Testis (tissue), 3 donors: Measurements from ENCODE around the gene CCDC112. TPM values are rescaled to one million over a fixed set of nuclear protein-coding genes. Genes with fewer than 3 reads are reported as not detected.

Experiments
- DNase-seq: peaks from one replicate; pipeline ENCODE4 v3.0.0-alpha.2; 2019
- H3K27ac ChIP-seq, 2 donors: fragments of 200-600 bp; sonication (generic); one replicate each; pipeline ENCODE4 v1.5.1; 2019
- H3K27me3 ChIP-seq: fragments of 200-600 bp; sonication (generic); one replicate; pipeline ENCODE4 v1.5.1; 2019
- H3K36me3 ChIP-seq: fragments of 200-600 bp; sonication (generic); one replicate; pipeline ENCODE4 v1.5.1; 2017; ENCODE audit warnings: low read depth; ENCODE audit errors: missing control alignments
- H3K4me1 ChIP-seq: fragments of 200-600 bp; sonication (generic); one replicate; pipeline ENCODE4 v1.5.1; 2019
- H3K4me3 ChIP-seq, 2 donors: fragments of 200-600 bp; sonication (generic); one replicate each; pipeline ENCODE4 v1.5.1; 2017 to 2019
- H3K9me3 ChIP-seq: fragments of 200-600 bp; sonication (generic); one replicate; pipeline ENCODE4 v1.5.1; 2017
- POLR2A ChIP-seq: fragments of 450-650 bp; IDR thresholded peaks from one replicate; pipeline ENCODE4 v1.6.1; 2017; ENCODE audit warnings: antibody characterized with exemption, mild to moderate bottlenecking, moderate library complexity
- WGBS, 2 donors: methylation state at CpG; one replicate each; pipeline ENCODE4 v1.1.5; 2018; 5-methylcytosine and 5-hydroxymethylcytosine counted together
- intact Hi-C: fragments of 100-400 bp; cut with DNase I; formaldehyde crosslinking; loops from one replicate; pipeline ENCODE4 v1.15.1; 2023; ENCODE audit warnings: low total_unique reads
- polyA plus RNA-seq: library from polyadenylated mRNA; stranded (reverse); fragments of 350-450 nt; fragmentation: Illumina TruSeq; extraction: RNeasy Lipid Tissue Mini Kit (QIAGEN cat#74804); gene quantifications from one replicate; pipeline ENCODE4 v1.2.3, GENCODE V29; 2014; ENCODE audit warnings: low read depth, low replicate concordance; ENCODE audit not compliant: insufficient read depth
- total RNA-seq, 2 donors: library from RNA; depleted of rRNA; stranded (reverse); fragments of >200 nt; gene quantifications; one replicate each; pipeline ENCODE4 v1.2.3, GENCODE V29; 2016
- TF ChIP-seq, protein P1 (sequence below), 3 experiments: fragments of 450-650 bp in 2 of 3; fragments of 200-600 bp in 1 of 3; sonication (generic) in 1 of 3; IDR thresholded peaks; one replicate each; pipeline ENCODE4 v1.5.1; 2016 to 2019; ENCODE audit warnings: antibody characterized with exemption in 3 of 3, mild to moderate bottlenecking in 2 of 3, moderate library complexity in 1 of 3

Gene CCDC112
- total and polyA plus RNA-seq, 3 donors from 2014 or later, result 15.3 to 30.9 (median 20.4) TPM

DNA sequence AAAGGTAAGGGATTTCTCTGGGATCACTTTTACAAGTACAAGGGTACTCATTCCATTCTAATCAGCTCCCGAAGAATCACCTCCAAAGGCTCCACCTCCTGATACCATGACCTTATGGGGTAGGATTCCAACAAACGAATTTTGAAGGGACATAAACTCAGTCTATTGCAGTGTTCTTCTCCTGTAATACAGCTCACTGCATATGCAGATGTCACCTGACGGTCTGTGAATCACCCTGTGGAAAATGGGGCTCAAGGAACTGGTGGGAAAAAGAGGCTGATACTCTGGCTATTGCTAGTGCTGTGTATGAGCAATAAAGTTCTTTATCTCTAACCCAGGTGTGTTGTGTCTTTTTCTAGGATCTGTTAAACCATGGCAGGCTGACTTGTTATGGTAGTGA is 42.4 kb upstream of the CCDC112 start:
- Histone ChIP-seq H3K36me3 (no peaks in the 10 kb centered on the region), H3K4me1 (no peaks in the 10 kb centered on the region), H3K4me3 (no peak overlapping the region), H3K27me3 (no peaks in the 10 kb centered on the region), H3K9me3 (no peaks in the 10 kb centered on the region), H3K27ac (no peak overlapping the region)
- no peak for TF ChIP-seq POLR2A
- TF ChIP-seq, protein P1, sequence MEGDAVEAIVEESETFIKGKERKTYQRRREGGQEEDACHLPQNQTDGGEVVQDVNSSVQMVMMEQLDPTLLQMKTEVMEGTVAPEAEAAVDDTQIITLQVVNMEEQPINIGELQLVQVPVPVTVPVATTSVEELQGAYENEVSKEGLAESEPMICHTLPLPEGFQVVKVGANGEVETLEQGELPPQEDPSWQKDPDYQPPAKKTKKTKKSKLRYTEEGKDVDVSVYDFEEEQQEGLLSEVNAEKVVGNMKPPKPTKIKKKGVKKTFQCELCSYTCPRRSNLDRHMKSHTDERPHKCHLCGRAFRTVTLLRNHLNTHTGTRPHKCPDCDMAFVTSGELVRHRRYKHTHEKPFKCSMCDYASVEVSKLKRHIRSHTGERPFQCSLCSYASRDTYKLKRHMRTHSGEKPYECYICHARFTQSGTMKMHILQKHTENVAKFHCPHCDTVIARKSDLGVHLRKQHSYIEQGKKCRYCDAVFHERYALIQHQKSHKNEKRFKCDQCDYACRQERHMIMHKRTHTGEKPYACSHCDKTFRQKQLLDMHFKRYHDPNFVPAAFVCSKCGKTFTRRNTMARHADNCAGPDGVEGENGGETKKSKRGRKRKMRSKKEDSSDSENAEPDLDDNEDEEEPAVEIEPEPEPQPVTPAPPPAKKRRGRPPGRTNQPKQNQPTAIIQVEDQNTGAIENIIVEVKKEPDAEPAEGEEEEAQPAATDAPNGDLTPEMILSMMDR (IDR thresholded peaks at IDR 0.05), result no peak
- DNase-seq, result no peak
- WGBS, 2 donors, result 76 to 78% methylated on average over 3 of the region's 3 CpGs
- intact Hi-C loops, result no loop called here

DNA sequence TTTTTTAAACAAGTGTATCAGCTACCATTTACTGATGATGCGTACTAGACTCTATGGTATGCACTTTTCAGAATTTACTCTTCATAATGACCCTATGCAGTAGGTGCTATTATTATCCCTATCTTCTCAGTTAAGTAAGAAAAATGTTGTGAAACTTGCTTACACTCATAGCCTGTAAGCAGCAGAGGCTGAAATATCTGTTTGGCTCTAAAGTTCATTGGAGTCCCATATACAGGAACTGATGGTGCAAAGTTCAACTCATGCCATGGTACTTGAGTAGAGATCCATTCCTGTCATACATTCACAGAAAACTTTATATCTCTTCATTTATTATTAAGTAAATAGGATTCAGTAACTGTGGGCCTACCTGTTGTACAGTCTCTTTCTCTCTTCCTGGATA is 41.4 kb upstream of the CCDC112 start:
- Histone ChIP-seq H3K4me3 (no peak overlapping the region), H3K9me3 (no peaks in the 10 kb centered on the region), H3K27ac (no peak overlapping the region), H3K4me1 (no peaks in the 10 kb centered on the region), H3K36me3 (no peaks in the 10 kb centered on the region), H3K27me3 (no peaks in the 10 kb centered on the region)
- no peak for DNase-seq
- TF ChIP-seq POLR2A, result no peak
- TF ChIP-seq, protein P1 (IDR thresholded peaks at IDR 0.05), result no peak
- 89 to 98% methylated on average over 1 of the region's 1 CpG for WGBS, 2 donors
- intact Hi-C loops, result no loop called here

DNA sequence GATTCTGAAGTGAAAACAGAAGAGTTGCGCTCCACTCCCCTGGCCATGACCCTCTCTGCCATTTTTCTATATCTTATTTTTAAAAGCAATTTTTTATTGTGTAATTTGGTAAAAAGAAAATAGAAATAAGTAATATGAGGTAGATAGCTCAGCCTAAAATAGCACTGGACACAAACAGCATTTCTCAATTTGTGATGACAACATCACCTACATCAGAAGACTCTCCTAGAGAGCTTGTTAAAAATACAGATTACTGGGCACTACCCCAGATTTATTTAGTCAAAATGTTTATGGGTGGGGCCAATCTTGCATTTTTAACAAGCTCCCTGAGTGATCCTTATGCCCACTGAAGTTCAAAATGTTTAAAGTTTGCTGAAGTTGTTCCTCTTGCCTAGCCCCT is 40.5 kb upstream of the CCDC112 start:
- H3K4me1 ChIP-seq, result no peaks in the 10 kb centered on the region
- no peak overlapping the region for H3K4me3 ChIP-seq
- 87 to 90% methylated on average over 1 of the region's 1 CpG for WGBS, 2 donors
- no peaks in the 10 kb centered on the region for H3K36me3 ChIP-seq
- intact Hi-C loops, result no loop called here
- no peak for DNase-seq
- no peaks in the 10 kb centered on the region for H3K27me3 ChIP-seq
- no peak overlapping the region for H3K27ac ChIP-seq
- H3K9me3 ChIP-seq, result no peaks in the 10 kb centered on the region
- no peak for TF ChIP-seq POLR2A
- TF ChIP-seq, protein P1 (IDR thresholded peaks at IDR 0.05), result no peak

DNA sequence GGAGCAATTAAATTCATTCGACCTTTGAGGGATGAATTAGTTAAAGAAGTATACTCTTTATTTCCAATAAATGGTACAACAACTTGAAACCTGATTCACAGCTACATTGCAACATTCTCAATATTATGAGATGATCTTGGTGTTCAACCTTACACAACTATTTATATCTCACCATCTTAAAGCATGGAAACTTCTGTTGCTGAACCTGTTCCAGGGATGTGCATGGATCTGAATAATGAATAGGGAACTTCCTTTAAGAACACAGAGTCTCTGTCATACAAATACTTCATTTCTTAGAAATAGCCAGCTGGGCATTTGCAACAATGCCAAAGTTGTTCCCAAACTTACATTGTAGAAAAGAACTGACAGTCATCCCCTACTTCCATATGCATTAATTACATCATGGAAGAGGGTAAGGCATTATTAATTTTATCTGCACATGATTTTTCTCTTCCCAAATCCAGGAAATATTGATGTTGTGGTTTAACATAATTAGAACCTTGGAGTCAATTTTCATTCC is 39.8 kb upstream of the CCDC112 start:
- WGBS, 2 donors, result 71 to 72% methylated on average over 1 of the region's 1 CpG
- H3K9me3 ChIP-seq, result no peaks in the 10 kb centered on the region
- H3K4me1 ChIP-seq, result no peaks in the 10 kb centered on the region
- no peak overlapping the region for H3K27ac ChIP-seq
- no peaks in the 10 kb centered on the region for H3K36me3 ChIP-seq
- TF ChIP-seq, protein P1 (IDR thresholded peaks at IDR 0.05), result no peak
- no peak for TF ChIP-seq POLR2A
- no peak for DNase-seq
- H3K4me3 ChIP-seq, result no peak overlapping the region
- H3K27me3 ChIP-seq, result no peaks in the 10 kb centered on the region
- intact Hi-C loops, result no loop called here

DNA sequence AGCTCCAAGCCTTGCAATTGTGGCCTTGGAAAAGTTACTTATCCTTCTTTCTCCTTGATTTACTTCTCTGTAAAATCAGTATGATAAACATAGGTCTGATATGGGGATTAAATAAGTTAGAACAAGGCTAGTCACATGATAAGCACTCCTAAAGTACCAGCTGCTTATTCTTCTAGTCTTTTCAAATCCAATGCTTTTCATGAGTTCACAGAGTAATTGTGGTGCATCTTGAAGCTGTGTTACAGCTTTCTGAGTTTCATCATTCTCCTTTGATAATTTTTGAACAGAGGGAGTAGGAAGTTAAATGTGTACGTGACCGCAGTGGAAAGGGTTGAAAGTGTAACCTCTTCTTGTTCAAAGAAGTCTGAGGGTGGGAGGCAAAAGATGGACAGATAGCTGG is 38.8 kb upstream of the CCDC112 start:
- Histone ChIP-seq H3K27ac (no peak overlapping the region), H3K9me3 (no peaks in the 10 kb centered on the region), H3K4me3 (no peak overlapping the region), H3K36me3 (no peaks in the 10 kb centered on the region), H3K4me1 (no peaks in the 10 kb centered on the region), H3K27me3 (no peaks in the 10 kb centered on the region)
- no peak for DNase-seq
- WGBS, 2 donors, result 35 to 57% methylated on average over 2 of the region's 2 CpGs
- intact Hi-C loops, result no loop called here
- TF ChIP-seq POLR2A, result no peak
- TF ChIP-seq, protein P1 (IDR thresholded peaks at IDR 0.05), result no peak
